Thyroid gland (tissue), 4 donors: ENCODE data around the gene ALCAM.

Source experiments
- CTCF ChIP-seq, 6 experiments: fragments of 200-600 bp in 3 of 6; fragments of 450-650 bp in 3 of 6; sonication (generic) in 3 of 6; IDR thresholded peaks; one replicate each; pipeline ENCODE4 v1.5.1; 2016 to 2019; ENCODE audit warnings: antibody characterized with exemption in 6 of 6, mild to moderate bottlenecking in 2 of 6, inconsistent platforms in 1 of 6, moderate library complexity in 1 of 6
- POLR2A ChIP-seq, 2 donors: fragments of 450-650 bp; IDR thresholded peaks; one replicate each; pipeline ENCODE4 v1.6.1; 2017; ENCODE audit warnings: antibody characterized with exemption in 2 of 2, mild to moderate bottlenecking in 2 of 2, moderate library complexity in 1 of 2

GRCh38 chr3:105415951-105416350, 49.2 kb downstream of the ALCAM start:
- TF ChIP-seq CTCF (IDR thresholded peaks at IDR 0.05) (no peak), POLR2A (IDR thresholded peaks at IDR 0.05) (no peak)
